ENCODE measurements around the gene AKNA.
"Not testable (repeated sequence)": the region's sequence is repeated elsewhere in the genome, so short reads cannot be mapped to it uniquely, and the experiment has no call there.

Gene AKNA

DNA sequence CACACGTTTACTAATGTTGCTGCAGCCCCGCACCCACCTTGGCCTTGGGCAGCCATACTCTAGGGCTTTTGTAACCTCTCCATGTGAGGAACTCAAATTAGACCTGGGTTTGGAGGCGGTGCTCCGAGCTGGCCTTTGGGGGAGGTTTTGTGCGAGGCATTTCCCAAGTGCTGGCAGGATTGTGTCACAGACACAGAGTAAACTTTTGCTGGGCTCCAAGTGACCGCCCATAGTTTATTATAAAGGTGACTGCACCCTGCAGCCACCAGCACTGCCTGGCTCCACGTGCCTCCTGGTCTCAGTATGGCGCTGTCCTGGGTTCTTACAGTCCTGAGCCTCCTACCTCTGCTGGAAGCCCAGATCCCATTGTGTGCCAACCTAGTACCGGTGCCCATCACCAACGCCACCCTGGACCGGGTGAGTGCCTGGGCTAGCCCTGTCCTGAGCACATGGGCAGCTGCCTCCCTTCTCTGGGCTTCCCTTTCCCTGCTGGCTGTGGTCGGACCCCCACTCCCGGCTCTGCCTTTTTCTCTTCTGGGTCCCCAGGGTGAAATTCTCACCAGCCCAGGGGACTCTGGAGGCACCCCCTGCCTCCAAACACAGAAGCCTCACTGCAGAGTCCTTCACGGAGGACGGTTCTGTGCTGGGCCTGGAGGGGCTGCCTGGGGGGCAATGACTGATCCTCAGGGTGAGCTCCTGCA is 64.8 kb downstream of the AKNA start, which contains the start of gene ORM1:
ORM1 (plus strand) TSS at position 268 of the 701 bp plus-strand sequence; CDS start at position 304, 36 bp downstream.
- not testable (repeated sequence) for DNase-seq (ENCODE audit: low spot score)

DNA sequence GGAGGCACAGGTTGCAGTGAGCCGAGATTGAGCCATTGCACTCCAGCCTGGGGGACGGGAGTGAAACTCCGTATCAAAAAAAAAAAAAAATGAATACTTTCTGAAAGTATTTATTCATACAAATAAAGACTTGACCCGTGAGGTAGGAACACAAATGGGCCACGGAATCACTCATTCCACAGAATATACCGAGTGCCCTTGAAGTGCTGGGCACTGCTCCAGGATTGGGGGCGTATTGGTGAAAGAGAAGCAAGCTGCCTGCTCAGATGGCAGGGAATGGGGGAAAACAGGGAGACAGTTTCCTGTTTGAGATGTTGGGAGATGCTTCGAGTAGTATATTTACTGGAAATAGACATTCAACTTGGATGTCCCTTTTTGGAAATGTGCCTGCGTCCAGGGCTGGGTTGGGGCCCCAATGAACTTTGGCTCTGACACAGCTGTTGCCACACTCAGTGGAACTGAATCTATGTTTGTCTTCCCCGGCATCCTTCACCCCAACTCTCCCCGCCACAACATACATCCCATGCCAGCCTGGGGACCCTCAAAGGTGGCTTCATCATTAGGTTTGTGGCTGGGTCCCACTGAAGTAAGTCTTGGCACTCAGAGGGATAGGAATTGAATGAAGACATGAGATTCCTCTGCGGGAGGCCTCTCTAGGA is 65.5 kb downstream of the AKNA start:
- not testable (repeated sequence) for DNase-seq (ENCODE audit: low spot score)

DNA sequence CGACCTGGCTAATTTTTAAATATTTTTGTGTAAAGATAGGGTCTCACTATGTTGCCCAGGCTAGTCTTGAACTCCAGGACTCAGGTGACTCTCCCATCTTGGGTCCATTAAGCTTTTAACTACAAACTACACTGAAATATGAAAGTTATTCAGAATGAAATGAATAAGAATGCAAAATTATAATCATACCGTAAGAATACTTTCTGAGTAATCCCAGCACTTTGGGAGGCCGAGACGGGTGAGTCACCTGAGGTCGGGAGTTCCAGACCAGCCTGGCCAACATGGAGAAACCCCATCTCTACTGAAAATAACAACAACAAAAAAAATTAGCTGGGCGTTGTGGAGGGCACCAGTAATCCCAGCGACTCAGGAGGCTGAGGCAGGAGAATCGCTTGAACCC is 66.0 kb downstream of the AKNA start:
- no peak for DNase-seq (ENCODE audit: low spot score)

DNA sequence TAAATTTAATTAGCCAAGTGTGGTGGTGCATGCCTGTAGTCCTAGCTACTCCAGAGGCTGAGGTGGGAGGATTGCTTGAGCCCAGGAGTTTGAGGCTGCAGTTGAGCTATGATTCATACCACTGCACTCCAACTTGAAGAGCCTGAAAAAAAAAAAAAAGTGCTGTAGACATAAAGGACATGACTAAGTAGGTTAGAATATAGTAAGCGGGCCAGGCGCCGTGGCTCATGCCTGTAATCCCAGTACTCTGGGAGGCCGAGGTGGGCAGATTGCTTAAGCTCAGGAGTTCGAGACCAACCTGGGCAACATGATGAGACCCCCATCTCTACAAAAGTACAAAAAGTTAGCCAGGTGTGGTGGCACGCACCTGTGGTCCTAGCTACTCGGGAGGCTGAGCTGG is 67.1 kb downstream of the AKNA start:
- not testable (repeated sequence) for DNase-seq (ENCODE audit: low spot score)

DNA sequence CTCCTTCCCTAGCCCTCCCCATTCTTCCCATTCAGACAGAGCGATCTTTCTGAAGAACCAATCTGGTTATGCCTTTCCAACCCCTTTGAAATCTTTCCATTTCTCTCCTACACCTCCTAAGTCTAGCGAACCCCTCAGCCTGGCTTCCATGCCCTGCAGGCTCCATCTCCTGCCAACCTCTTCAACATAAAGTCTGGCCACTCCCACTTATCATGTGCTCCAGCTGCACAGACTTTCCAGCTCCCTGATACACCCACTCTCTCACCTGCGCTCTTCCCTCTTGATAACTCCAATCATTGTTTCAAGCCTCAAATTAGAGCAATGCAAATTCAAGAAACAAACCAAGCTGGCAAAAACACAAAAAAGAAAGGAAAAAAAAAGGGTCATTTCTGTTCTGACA is 68.6 kb downstream of the AKNA start:
- no peak for DNase-seq (ENCODE audit: low spot score)

GRCh38 chr9:114318416-114318815 is 69.4 kb downstream of the AKNA start:
- no peak for DNase-seq (ENCODE audit: low spot score)

DNA sequence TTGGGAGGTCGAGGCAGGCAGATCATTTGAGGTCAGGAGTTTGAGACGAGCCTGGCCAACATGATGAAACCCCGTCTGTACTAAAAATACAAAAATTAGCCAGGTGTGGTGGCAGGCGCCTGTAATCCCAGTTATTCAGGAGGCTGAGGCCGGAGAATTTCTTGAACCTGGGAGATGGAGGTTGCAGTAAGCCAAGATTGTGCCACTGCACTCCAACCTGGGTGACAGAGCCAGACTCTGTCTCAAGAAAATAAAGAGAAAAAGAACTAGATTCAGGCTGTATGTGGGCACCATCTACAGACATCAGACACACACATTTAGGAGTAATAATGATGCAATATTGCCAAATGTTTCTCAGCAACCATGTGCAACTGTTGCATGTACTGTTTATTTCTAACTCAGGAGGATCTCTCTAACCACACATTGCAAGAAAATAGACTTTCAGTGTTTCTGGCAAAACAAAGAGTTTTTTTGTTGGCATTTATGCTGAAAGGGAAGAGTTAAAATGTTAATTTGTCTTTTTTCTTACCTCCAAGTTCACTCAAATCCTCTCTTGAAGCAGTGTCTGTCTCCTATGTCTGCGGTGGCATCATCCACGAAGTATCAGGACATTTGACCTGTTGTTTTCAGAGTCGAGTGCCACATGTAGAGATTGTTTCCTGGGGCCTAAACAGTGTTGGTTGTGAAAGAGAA is 70.0 kb downstream of the AKNA start:
- DNase-seq (ENCODE audit: low spot score): peak; percentile 81

DNA sequence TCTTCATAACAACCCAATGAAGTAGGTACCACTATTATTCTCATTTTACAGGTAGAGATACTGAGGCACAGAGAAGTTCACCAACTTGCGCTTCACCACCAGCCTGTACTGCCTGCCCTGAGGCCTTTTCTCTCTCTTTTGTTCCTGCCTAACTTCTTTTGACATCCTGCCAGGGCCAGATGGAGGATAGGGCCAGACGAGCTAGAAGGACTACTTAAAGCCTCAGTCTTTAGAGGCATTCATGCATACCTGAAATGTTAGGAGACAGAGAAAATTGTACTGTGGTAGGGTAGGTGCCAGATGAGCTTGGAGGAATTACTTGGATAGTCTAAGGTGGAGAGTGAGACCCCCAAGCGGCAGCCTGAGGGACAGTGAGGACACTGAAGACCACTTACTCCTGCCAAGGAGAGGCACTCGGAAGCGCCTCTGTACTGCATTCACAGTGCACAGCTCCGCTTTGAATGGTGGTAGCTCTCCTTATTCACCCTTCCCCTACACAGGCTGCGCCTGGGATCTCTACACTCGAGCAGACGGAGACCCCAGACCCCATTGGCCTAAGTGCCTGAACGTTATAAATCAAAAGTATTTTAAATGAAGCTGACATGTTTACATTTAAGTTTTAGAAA is 71.1 kb downstream of the AKNA start:
- DNase-seq (ENCODE audit: low spot score): no peak

GRCh38 chr9:114315723-114316363 is 71.9 kb downstream of the AKNA start:
- no peak for DNase-seq (ENCODE audit: low spot score)

- DNase-seq (ENCODE audit: low spot score): no peak
Measured at GRCh38 chr9:114314881-114315722, 72.7 kb downstream of the AKNA start.

DNA sequence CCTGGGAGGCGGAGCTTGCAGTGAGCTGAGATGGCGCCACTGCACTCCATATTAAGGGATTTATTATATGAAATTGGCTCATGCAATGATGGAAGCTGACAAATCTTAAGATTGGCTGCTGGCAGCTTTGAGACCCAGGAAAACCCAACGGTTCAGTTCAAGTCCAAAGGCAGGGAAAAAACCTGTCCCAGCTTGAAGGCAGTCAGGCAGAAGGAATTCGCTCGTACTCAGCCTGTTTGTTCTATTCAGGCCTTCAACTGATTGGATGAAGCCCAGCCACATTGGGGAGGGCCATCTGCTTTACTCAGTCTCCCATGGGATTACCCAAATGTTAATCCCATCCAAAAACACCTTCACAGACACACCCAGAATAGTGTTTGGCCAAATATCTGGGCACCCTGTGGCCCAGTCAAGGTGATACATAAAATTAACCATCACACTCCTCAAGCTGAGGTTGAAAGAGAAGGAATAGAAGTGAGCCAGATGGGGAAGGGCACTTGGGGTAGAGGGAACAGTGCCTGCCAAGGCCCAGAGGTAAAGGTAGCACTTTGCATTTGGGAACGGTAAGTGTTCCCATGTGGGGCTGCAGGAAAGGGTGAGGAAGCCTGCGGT is 73.4 kb downstream of the AKNA start:
- DNase-seq (ENCODE audit: low spot score): no peak

DNA sequence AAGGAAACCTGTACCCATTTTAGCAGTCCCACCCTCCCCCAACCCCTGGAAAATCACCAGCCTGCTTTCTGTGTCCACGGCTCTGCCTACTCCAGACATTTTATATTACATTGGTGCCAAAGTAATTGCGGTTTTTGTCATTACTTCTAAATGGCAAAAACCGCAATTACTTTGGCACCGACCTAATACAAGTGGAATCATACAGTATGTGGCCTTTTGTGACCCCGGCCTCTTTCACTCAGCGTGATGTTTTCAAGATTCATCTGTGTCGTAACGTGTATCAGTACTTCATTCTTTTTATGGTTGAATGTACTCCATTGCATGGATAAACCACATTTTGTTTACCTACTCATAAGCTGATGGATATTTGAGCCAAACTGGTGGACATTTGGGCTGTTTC is 74.6 kb downstream of the AKNA start:
- DNase-seq (ENCODE audit: low spot score): no peak

DNA sequence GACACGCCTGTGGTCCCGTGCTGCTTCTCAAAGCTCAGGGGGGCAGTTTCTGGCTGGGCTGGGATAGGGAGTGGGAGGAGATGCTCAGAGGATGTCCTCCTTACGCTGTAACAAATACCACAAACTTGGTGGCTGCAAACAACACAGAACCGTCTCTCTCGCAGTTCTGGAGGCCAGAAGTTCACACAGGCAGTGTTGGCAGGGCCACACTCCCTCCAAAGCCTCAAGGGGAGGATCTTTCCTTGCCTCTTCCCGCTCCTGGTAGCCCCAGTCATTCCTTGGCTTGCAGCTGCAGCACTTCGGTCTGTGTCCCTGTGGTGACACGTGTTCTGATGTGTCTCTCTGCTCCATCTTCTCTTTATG is 75.3 kb downstream of the AKNA start:
- DNase-seq (ENCODE audit: low spot score): no peak

DNA sequence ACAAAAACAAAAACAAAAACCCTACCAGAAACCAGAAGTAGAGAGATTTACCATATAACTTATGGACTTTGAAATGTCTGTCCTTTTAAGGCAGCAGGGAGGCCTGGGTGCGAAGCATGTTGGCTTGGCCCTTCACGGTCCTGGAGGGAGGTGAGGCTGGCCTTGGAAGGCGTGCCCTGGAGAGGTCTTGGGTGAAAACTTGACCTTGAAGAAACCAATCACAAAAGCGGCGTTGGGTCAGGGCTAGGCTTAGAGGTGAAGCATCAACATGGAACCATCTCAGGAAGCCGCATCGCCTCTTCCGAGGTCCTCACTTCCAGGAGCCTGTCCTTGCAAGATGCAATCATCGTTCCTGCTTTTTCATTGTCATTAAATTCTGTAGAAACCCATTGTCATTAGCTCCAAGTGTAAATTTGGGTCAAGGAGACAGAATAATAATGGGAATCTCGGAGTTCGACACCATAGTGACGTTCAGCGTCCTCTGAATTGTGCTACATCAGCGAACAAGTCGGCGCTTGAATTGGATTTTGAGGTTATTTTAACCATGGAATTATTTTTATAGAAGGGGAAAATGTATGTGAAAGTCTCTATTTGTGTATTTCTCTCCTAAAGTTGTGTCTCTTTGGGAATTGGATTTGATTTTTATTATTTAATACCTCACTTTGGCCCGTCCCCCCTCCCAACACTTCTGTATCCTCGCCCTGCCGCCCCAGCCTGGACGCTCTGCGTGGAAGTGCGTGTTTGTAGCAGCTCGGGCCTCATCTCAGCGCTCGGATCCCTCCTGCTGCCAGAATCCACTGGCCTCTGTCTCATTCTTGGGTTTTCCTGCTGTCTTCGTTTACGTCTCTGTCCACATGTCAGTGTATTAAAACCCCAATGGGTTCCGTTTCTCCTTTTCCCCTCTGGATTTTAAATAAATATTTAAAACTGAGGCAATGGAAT is 75.9 kb downstream of the AKNA start:
- no peak for DNase-seq (ENCODE audit: low spot score)

- no peak for DNase-seq (ENCODE audit: low spot score)
Measured at GRCh38 chr9:114310471-114311450, 77.0 kb downstream of the AKNA start.

GRCh38 chr9:114309096-114309495 is 78.7 kb downstream of the AKNA start:
- no peak for DNase-seq (ENCODE audit: low spot score)

DNA sequence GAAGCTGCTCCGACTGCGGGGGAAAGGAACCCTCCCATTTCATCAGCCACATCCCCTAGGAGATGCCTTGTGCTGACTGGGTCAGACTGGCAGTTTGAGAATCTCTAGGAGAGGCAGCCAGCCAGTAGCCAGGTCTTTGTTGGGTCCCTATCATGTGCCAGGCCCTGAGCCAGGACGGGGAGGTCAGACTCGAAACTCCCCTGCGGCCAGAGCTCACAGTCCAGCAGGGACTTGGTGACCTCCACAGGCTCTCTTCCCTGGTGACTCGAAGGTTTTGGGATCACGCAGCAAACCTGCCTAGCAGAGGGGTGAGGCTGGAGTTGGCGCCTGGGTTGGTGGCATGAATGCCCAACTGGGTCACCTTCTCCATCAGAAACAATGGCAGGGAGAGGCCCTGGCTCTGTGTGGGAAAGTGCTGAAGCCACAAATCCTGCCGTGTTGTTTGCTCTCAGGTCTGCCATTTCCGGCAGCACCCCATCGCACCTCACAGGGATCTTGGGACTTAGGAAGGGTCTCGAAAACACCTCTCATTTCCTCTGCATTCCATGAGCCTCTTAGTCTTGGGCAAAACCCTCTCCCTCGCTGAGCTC is 79.3 kb downstream of the AKNA start:
- no peak for DNase-seq (ENCODE audit: low spot score)

GRCh38 chr9:114307899-114308267 is 79.9 kb downstream of the AKNA start:
- DNase-seq (ENCODE audit: low spot score): peak; percentile 62

Data from GM03348 (cell line).